OCI-LY1 (cell line): ENCODE results near the gene MSH3.

Experiments used
- CTCF ChIP-seq: fragments of 200-600 bp; sonication (generic), shearing (Covaris generic); IDR thresholded peaks from 2 replicates; pipeline ENCODE4 v1.5.1; 2017; ENCODE audit warnings: mild to moderate bottlenecking, antibody characterized with exemption, low read length, moderate library complexity, mixed read lengths
- EZH2 ChIP-seq: fragments of 200-600 bp; sonication (generic), shearing (Covaris generic); IDR thresholded peaks from 2 replicates; pipeline ENCODE4 v1.8.0; 2017; ENCODE audit warnings: borderline replicate concordance, mixed run types, mild to moderate bottlenecking, antibody characterized with exemption, low read length, moderate library complexity, mixed read lengths

- TF ChIP-seq CTCF (no peak), EZH2 (no peak)
These were observed 152.5 kb downstream of the MSH3 start for GRCh38 chr5:80806929-80807328.
